Measurements from ENCODE around the gene LRSAM1.

Gene LRSAM1

GRCh38 chr9:127518091-127518856 is 67.0 kb downstream of the LRSAM1 start:
- no peak for DNase-seq (ENCODE audit: low spot score)

- no peak for DNase-seq (ENCODE audit: low spot score)
These were observed 68.2 kb downstream of the LRSAM1 start for GRCh38 chr9:127519301-127520166.

- DNase-seq (ENCODE audit: low spot score), result no peak
These were observed 69.9 kb downstream of the LRSAM1 start for GRCh38 chr9:127520941-127521918.

GRCh38 chr9:127521919-127522304 is 70.6 kb downstream of the LRSAM1 start:
- peak; percentile 39 for DNase-seq (ENCODE audit: low spot score)

- DNase-seq (ENCODE audit: low spot score), result no peak
These were observed 71.4 kb downstream of the LRSAM1 start for GRCh38 chr9:127522727-127523126.

GRCh38 chr9:127523312-127523851 is 72.1 kb downstream of the LRSAM1 start:
- DNase-seq (ENCODE audit: low spot score), result peak; percentile 17

GRCh38 chr9:127524373-127524772 is 73.1 kb downstream of the LRSAM1 start:
- no peak for DNase-seq (ENCODE audit: low spot score)

GRCh38 chr9:127525401-127526188 is 74.3 kb downstream of the LRSAM1 start:
- no peak for DNase-seq (ENCODE audit: low spot score)

GRCh38 chr9:127526655-127527559 is 75.6 kb downstream of the LRSAM1 start:
- DNase-seq (ENCODE audit: low spot score), result no peak

GRCh38 chr9:127527560-127528268 is 76.4 kb downstream of the LRSAM1 start:
- no peak for DNase-seq (ENCODE audit: low spot score)

- no peak for DNase-seq (ENCODE audit: low spot score)
These were observed 77.3 kb downstream of the LRSAM1 start for GRCh38 chr9:127528422-127529251.

- no peak for DNase-seq (ENCODE audit: low spot score)
These were observed 78.4 kb downstream of the LRSAM1 start for GRCh38 chr9:127529671-127530070.

GRCh38 chr9:127530206-127530941 is 79.1 kb downstream of the LRSAM1 start:
- DNase-seq (ENCODE audit: low spot score), result no peak

- no peak for DNase-seq (ENCODE audit: low spot score)
These were observed 80.4 kb downstream of the LRSAM1 start for GRCh38 chr9:127531676-127532075.

- DNase-seq (ENCODE audit: low spot score), result no peak
These were observed 83.1 kb downstream of the LRSAM1 start for GRCh38 chr9:127534250-127534906.

GRCh38 chr9:127534931-127535330 is 83.6 kb downstream of the LRSAM1 start:
- no peak for DNase-seq (ENCODE audit: low spot score)

GRCh38 chr9:127535396-127535795 is 84.1 kb downstream of the LRSAM1 start:
- DNase-seq (ENCODE audit: low spot score), result no peak

All from hematopoietic multipotent progenitor cell treated with erythropoietin and hydrocortisone succinate and interleukin-3 and kit ligand, for 17 days (in vitro differentiated cells).